H7 (cell line): ENCODE results near the gene KCNIP4. TPM values are rescaled to one million over a fixed set of nuclear protein-coding genes. Genes with fewer than 3 reads are reported as not detected.

Experiments used
- DNase-seq: peaks from one replicate; pipeline ENCODE4 v3.0.0; 2012
- H3K27me3 ChIP-seq: 2 replicates; pipeline ENCODE4 v1.6.0; 2011; ENCODE audit warnings: mild to moderate bottlenecking, low read length; ENCODE audit not compliant: control insufficient read depth, insufficient read depth
- H3K36me3 ChIP-seq: replicated peaks from 2 replicates; pipeline ENCODE4 v1.5.1; 2011; ENCODE audit warnings: low read length; ENCODE audit not compliant: control insufficient read depth, insufficient read depth
- H3K4me3 ChIP-seq: 2 replicates; pipeline ENCODE4 v1.5.1; 2011; ENCODE audit warnings: low read depth, mild to moderate bottlenecking, control low read depth, low read length, moderate library complexity; ENCODE audit not compliant: insufficient read depth
- total RNA-seq: library from RNA; depleted of rRNA; stranded (reverse); fragments of >200 nt; shearing (Covaris generic); gene quantifications from 2 replicates; pipeline ENCODE4 v1.2.3, GENCODE V29; 2014

Gene KCNIP4
- total RNA-seq, 1 experiment from 2014 or later: not detected

GRCh38 chr4:21457086-21457840 lies 491.3 kb downstream of the KCNIP4 start:
- Histone ChIP-seq H3K4me3 (no peak overlapping the region), H3K27me3 (no peaks in the 10 kb centered on the region), H3K36me3 (no peaks in the 10 kb centered on the region)
- no peak for DNase-seq

GRCh38 chr4:21454831-21455230 lies 493.7 kb downstream of the KCNIP4 start:
- no peak for DNase-seq

GRCh38 chr4:21454201-21454600 lies 494.4 kb downstream of the KCNIP4 start:
- Histone ChIP-seq H3K36me3 (no peaks in the 10 kb centered on the region), H3K27me3 (no peaks in the 10 kb centered on the region)
- no peak for DNase-seq

More at GRCh38 chr4:21454831-21455230, 493.7 kb downstream of the KCNIP4 start:
- no peak overlapping the region for H3K4me3 ChIP-seq
- no peaks in the 10 kb centered on the region for H3K36me3 ChIP-seq
- no peaks in the 10 kb centered on the region for H3K27me3 ChIP-seq

GRCh38 chr4:21452931-21453330 lies 495.6 kb downstream of the KCNIP4 start:
- no peak for DNase-seq
- Histone ChIP-seq H3K27me3 (no peaks in the 10 kb centered on the region), H3K4me3 (no peak overlapping the region), H3K36me3 (no peaks in the 10 kb centered on the region)

More at GRCh38 chr4:21454201-21454600, 494.4 kb downstream of the KCNIP4 start:
- no peak overlapping the region for H3K4me3 ChIP-seq

GRCh38 chr4:21451032-21451431 lies 497.5 kb downstream of the KCNIP4 start:
- Histone ChIP-seq H3K27me3 (no peaks in the 10 kb centered on the region), H3K4me3 (no peak overlapping the region)

GRCh38 chr4:21450331-21450730 lies 498.2 kb downstream of the KCNIP4 start:
- DNase-seq: no peak
- Histone ChIP-seq H3K27me3 (no peaks in the 10 kb centered on the region), H3K4me3 (no peak overlapping the region), H3K36me3 (no peaks in the 10 kb centered on the region)

More at GRCh38 chr4:21451032-21451431, 497.5 kb downstream of the KCNIP4 start:
- no peak for DNase-seq
- no peaks in the 10 kb centered on the region for H3K36me3 ChIP-seq

- H3K27me3 ChIP-seq: no peaks in the 10 kb centered on the region
- no peak for DNase-seq
- no peaks in the 10 kb centered on the region for H3K36me3 ChIP-seq
- H3K4me3 ChIP-seq: no peak overlapping the region
Measured at GRCh38 chr4:21447301-21448054, 501.1 kb downstream of the KCNIP4 start.

GRCh38 chr4:21420166-21420565 lies 528.4 kb downstream of the KCNIP4 start:
- Histone ChIP-seq H3K36me3 (no peaks in the 10 kb centered on the region), H3K27me3 (no peaks in the 10 kb centered on the region), H3K4me3 (no peak overlapping the region)
- DNase-seq: no peak

- no peak for DNase-seq
- no peaks in the 10 kb centered on the region for H3K36me3 ChIP-seq
- no peaks in the 10 kb centered on the region for H3K27me3 ChIP-seq
- H3K4me3 ChIP-seq: no peak overlapping the region
Measured at GRCh38 chr4:21415728-21416127, 532.8 kb downstream of the KCNIP4 start.

GRCh38 chr4:21413807-21414370 lies 534.7 kb downstream of the KCNIP4 start:
- Histone ChIP-seq H3K27me3 (no peaks in the 10 kb centered on the region), H3K4me3 (no peak overlapping the region), H3K36me3 (no peaks in the 10 kb centered on the region)
- no peak for DNase-seq

GRCh38 chr4:21411086-21411485 lies 537.5 kb downstream of the KCNIP4 start:
- Histone ChIP-seq H3K36me3 (no peaks in the 10 kb centered on the region), H3K4me3 (no peak overlapping the region), H3K27me3 (no peaks in the 10 kb centered on the region)
- DNase-seq: no peak

- Histone ChIP-seq H3K36me3 (no peaks in the 10 kb centered on the region), H3K4me3 (no peak overlapping the region), H3K27me3 (no peaks in the 10 kb centered on the region)
- DNase-seq: no peak
Measured at GRCh38 chr4:21410372-21410771, 538.2 kb downstream of the KCNIP4 start.

- H3K4me3 ChIP-seq: no peak overlapping the region
- H3K27me3 ChIP-seq: no peaks in the 10 kb centered on the region
- DNase-seq: no peak
- H3K36me3 ChIP-seq: no peaks in the 10 kb centered on the region
Measured at GRCh38 chr4:21387683-21388082, 560.9 kb downstream of the KCNIP4 start.

GRCh38 chr4:21386166-21386780 lies 562.3 kb downstream of the KCNIP4 start:
- DNase-seq: no peak
- Histone ChIP-seq H3K27me3 (no peaks in the 10 kb centered on the region), H3K4me3 (no peak overlapping the region), H3K36me3 (no peaks in the 10 kb centered on the region)
